Aorta (tissue), 5 donors: ENCODE results near the gene TRIM2. TPM values are rescaled to one million over a fixed set of nuclear protein-coding genes. Genes with fewer than 3 reads are reported as not detected.

Source experiments
- ATAC-seq: fragments of 200-7000 bp; cut with Tn5 transposase; one replicate; pipeline ENCODE4 v1.9.1; 2022; ENCODE audit warnings: moderate library complexity; ENCODE audit not compliant: low FRiP score
- DNase-seq, 2 donors: peaks; one replicate each; pipeline ENCODE4 v3.0.0-alpha.2; 2020
- H3K27ac ChIP-seq, 2 donors: one replicate each; pipeline ENCODE4 v1.5.1; 2013; ENCODE audit warnings: low read length in 2 of 2, mild to moderate bottlenecking in 2 of 2, moderate library complexity in 2 of 2, control low read depth in 1 of 2, inconsistent platforms in 1 of 2, low read depth in 1 of 2
- H3K27me3 ChIP-seq, 2 donors: one replicate each; pipeline ENCODE4 v1.6.1; 2013; ENCODE audit warnings: control low read depth in 1 of 2, low read length in 1 of 2, mild to moderate bottlenecking in 1 of 2, moderate library complexity in 1 of 2; ENCODE audit not compliant: insufficient read depth in 2 of 2, control insufficient read depth in 1 of 2
- H3K36me3 ChIP-seq, 2 donors: one replicate each; pipeline ENCODE4 v1.6.1; 2013; ENCODE audit warnings: control low read depth in 1 of 2, low read length in 1 of 2, mild to moderate bottlenecking in 1 of 2; ENCODE audit not compliant: insufficient read depth in 2 of 2, control insufficient read depth in 1 of 2
- H3K4me1 ChIP-seq, 2 donors: one replicate each; pipeline ENCODE4 v1.6.1; 2013; ENCODE audit warnings: low read length in 2 of 2, control low read depth in 1 of 2, mild to moderate bottlenecking in 1 of 2, moderate library complexity in 1 of 2; ENCODE audit not compliant: insufficient read depth in 2 of 2, control insufficient read depth in 1 of 2
- H3K4me3 ChIP-seq, 2 donors: one replicate each; pipeline ENCODE4 v1.5.1; 2013; ENCODE audit warnings: low read length in 2 of 2, control low read depth in 1 of 2, mild to moderate bottlenecking in 1 of 2
- H3K9me3 ChIP-seq: one replicate; pipeline ENCODE4 v1.6.1; 2013; ENCODE audit warnings: mild to moderate bottlenecking, low read length; ENCODE audit not compliant: control insufficient read depth
- WGBS, 2 donors: extraction: QIAGEN DNeasy Blood & Tissue Kit; methylation state at CpG; one replicate each; pipeline ENCODE4 v1.1.7; 2013; 5-methylcytosine and 5-hydroxymethylcytosine counted together
- intact Hi-C, 2 donors: fragments of 100-400 bp; cut with DNase I; formaldehyde crosslinking; loops; one replicate each; pipeline versions ENCODE4 v1.14.2 to v1.15.0; 2022
- polyA plus RNA-seq, 2 donors: library from polyadenylated mRNA; stranded (reverse); fragments of 200-250 nt; gene quantifications; one replicate each; pipeline ENCODE4 v1.2.3, GENCODE V29; 2013
- total RNA-seq, 2 donors: library from RNA; stranded (reverse); fragmentation: NEBNext Ultra II Directional; extraction: Animal tissue kit (Norgen Biotek cat#: 25700); gene quantifications; one replicate each; pipeline ENCODE4 v1.2.1, GENCODE V29; 2021
- donor health status: healthy with polysubstance abuse.
- donor health status: Bipolar disorder and iron deficiency.
- donor health status: DM: no; HTN: no; CAD: no.
- donor health status: DM: no; HTN: no; CAD: no.
- donor health status: DM: yes; HTN: yes; CAD: no.

TRIM2 gene
- total and polyA plus RNA-seq, 4 donors = 7.5 to 53.4 (median 18.9) TPM

DNA sequence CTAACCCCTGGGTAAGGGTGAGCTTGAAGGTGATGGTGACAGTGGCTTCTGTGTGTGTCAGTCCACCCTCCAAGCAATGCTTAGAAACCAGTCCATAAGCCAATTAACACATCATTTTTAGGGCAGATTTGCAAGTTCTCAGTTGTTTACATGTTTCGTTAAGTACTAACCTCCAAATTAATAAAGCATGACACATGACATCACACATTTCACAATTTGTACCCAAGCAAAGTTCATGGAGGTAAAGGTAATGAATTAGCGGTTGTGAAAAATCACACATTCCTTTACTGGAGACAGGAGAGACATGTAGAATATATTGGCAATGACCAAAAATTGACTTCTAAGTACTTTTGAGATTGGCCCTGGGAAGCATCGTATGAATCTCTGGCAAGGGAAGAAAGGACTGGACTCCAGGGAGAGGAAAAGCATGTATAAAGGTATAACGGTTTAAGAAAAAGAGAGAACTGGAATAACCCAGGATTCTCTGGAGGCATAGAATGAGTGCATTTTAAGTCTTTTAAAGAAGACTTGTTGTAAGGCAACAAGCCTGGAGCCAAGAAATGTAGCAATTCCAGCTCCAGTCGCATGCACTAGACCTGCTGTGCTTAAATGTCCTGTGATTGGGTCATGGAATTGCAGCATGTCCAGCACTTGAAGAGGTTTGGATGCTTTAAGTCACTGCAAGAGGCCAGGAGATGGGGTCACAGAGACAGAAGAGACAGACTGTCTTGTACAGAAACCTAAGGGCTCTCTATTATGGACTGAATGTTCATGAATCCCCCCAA, 34.1 kb downstream of the TRIM2 start:
- Histone ChIP-seq H3K27ac (no peak overlapping the region), H3K9me3 (no peaks in the 10 kb centered on the region), H3K27me3 (no peaks in the 10 kb centered on the region), H3K36me3 (no peaks in the 10 kb centered on the region), H3K4me3 (no peak overlapping the region), H3K4me1 (peaks cover 0 to 7% of the 10 kb centered on the region in 2 donors)
- WGBS, 2 donors = 96% methylated on average over 5 of the region's 5 CpGs
- no peak for ATAC-seq
- DNase-seq = no peak
- intact Hi-C loops = no loop called here

DNA sequence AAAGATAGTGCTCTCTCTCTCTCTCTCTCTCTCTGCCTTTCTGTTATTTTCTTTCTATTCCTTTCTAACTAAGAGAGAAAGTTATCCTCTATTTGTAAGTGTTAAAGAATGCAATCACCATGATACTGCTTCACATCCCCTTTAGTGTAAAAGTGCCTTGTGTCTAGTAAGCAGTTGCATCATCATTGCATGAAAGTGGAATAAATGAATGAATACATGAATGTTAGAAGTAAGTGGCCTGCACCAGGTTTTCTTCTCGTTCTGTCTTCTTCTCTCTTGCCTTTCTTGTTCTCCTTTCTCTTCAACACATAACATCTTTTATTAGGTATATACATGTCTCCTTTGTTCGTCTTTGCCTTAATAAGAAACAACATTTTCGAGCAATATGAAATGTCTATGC, 35.2 kb downstream of the TRIM2 start:
- H3K27me3 ChIP-seq = no peaks in the 10 kb centered on the region
- DNase-seq (no peak), ATAC-seq (no peak)
- peaks cover 0 to 5% of the 10 kb centered on the region in 2 donors for H3K4me1 ChIP-seq
- H3K9me3 ChIP-seq = no peaks in the 10 kb centered on the region
- intact Hi-C loops = no loop called here
- WGBS, 2 donors = 97 to 99% methylated on average over 3 of the region's 3 CpGs
- H3K27ac ChIP-seq = no peak overlapping the region
- no peak overlapping the region for H3K4me3 ChIP-seq
- H3K36me3 ChIP-seq = no peaks in the 10 kb centered on the region

DNA sequence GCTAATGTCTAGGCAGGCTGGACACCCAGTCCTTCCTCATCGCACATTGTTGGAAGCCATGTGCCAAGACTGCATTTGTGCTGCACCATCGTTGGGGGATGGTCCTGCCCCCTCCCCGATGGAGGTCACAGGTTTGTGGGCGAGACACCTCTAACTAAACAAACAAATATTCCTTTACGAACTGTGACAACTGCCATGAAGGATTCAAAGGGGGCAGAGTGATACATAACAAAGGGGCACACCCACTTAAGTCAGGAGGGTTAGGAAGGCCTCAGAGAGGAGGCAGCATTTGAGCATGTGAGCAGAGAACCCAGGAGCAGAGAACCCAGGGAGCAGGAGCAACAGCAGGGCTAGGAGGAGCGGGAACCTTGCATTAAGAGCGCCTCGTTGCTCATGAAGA, 37.1 kb downstream of the TRIM2 start:
- no peaks in the 10 kb centered on the region for H3K27me3 ChIP-seq
- no peaks in the 10 kb centered on the region for H3K4me1 ChIP-seq
- ATAC-seq = no peak
- H3K9me3 ChIP-seq = no peaks in the 10 kb centered on the region
- no peak for DNase-seq
- 87 to 89% methylated on average over 8 of the region's 8 CpGs for WGBS, 2 donors
- no peaks in the 10 kb centered on the region for H3K36me3 ChIP-seq
- intact Hi-C loops = no loop called here
- no peak overlapping the region for H3K4me3 ChIP-seq
- H3K27ac ChIP-seq = no peak overlapping the region

DNA sequence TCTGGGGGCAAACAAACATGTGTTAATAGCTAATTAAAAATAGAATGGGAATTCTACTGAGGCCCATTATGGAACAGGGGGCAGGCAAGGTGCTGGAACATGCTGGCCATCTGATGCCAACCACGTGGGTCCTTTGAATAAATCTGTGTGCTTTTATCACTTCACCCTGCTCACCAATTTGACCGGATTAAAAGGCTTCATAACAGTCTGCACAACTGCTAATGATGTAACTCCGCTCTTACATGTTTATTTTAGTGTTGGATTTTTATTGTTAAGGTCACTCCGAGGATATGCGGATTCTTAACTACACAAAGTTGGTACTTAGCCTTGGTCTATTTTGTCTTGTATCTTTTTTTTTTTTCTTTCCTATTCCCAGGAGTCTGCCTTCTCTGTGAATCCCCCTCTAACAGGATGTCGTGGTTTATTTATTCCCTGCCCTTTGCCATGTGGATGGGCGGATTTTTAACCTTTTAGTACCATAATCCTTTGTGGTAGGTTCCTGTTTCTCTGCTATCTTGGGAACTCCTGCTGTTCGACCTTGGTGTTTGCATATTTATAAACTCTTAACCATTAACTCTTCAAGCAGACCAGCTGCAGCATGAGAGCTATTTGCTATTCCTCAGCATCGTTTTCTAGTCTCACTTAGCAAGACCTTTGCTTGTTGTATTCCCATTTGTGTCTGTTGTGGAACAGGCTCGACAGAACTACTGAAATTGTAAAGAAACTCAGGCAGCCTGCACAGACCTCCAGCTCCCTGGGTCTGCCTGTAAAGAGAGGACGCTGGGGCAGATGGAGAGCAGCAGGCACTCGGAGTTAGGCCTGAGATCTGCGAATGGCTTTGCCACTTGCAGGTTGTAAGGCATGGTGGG, 38.0 kb downstream of the TRIM2 start:
- WGBS, 2 donors = 68 to 69% methylated on average over 13 of the region's 13 CpGs
- Histone ChIP-seq H3K4me1 (no peaks in the 10 kb centered on the region), H3K4me3 (no peak overlapping the region), H3K27me3 (no peaks in the 10 kb centered on the region), H3K9me3 (no peaks in the 10 kb centered on the region), H3K36me3 (no peaks in the 10 kb centered on the region), H3K27ac (no peak overlapping the region)
- intact Hi-C loops = no loop called here
- ATAC-seq (no peak), DNase-seq (no peak)

DNA sequence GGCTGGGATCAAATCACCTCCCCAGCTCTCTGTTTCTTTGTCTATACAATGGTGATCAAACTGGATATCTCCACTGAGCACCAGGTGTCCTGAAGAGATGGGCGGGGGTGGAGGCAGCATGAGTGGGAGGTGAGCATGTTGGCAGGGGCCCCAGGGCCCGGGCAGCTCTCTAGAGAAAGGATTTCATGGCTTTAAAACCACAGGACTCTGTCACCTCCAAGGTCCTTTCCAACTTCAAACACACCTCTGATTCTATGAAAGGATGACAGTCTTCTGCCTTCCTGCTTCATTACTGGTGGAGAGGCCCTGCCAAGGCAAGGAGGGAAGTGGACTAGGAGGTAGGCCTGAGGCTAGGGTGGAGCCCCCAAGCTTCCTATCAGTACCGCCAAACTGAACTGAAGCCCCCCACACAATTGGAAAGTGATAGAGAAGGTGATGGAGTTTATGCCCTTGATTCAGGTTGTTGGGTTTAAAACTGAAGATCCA, 38.6 kb downstream of the TRIM2 start:
- Histone ChIP-seq H3K27me3 (no peaks in the 10 kb centered on the region), H3K36me3 (no peaks in the 10 kb centered on the region), H3K4me1 (no peaks in the 10 kb centered on the region), H3K4me3 (no peak overlapping the region), H3K27ac (no peak overlapping the region), H3K9me3 (no peaks in the 10 kb centered on the region)
- WGBS, 2 donors = 85 to 86% methylated on average over 3 of the region's 3 CpGs
- intact Hi-C loops = no loop called here
- DNase-seq (no peak), ATAC-seq (no peak)

DNA sequence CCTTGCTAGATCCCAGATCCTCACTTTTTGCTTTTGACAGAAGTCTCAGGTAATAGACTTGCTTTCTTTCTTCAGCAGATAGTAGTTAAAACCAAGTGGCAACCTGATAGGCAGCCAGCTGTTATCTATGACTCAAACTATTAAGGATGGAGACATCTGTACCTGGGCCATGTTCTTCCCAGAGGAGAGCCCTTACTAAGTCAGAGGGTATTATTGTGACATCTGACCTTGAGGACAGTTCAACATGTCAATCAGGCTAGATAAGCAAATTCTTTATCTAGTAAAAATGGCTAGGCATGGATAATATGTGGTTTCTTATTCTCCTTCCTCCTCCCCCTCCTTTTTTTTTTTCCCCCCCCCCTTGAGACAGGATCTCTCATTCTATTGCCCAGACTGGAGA, 39.2 kb downstream of the TRIM2 start:
- Histone ChIP-seq H3K27me3 (no peaks in the 10 kb centered on the region), H3K4me3 (no peak overlapping the region), H3K9me3 (no peaks in the 10 kb centered on the region), H3K4me1 (peaks cover 0 to under 1% of the 10 kb centered on the region in 2 donors), H3K27ac (no peak overlapping the region), H3K36me3 (no peaks in the 10 kb centered on the region)
- intact Hi-C loops = no loop called here
- ATAC-seq (no peak), DNase-seq (no peak)

DNA sequence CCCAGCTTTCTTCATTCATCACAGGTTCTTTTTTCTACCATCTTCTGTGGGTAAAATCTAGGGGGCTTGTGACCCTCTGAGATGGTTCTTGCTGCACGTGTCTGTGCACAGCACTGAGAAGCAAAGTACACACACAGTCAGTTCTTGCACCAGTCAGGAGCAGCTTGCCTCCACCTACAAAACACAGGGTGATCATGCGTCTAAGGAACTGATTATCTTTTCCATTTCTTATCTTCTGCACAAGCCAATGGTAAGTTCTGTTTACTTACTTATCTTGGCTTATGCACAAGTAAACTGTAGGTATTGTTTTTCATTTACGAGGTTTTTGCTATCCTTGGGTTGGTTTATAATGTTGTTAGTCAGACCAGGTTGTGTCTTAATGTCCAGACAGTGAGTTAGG, 40.7 kb downstream of the TRIM2 start:
- Histone ChIP-seq H3K9me3 (no peaks in the 10 kb centered on the region), H3K4me3 (no peak overlapping the region), H3K4me1 (peaks cover 0 to 3% of the 10 kb centered on the region in 2 donors), H3K27me3 (no peaks in the 10 kb centered on the region), H3K27ac (no peak overlapping the region), H3K36me3 (no peaks in the 10 kb centered on the region)
- DNase-seq = no peak
- intact Hi-C loops = no loop called here
- no peak for ATAC-seq
- 90 to 93% methylated on average over 3 of the region's 3 CpGs for WGBS, 2 donors

DNA sequence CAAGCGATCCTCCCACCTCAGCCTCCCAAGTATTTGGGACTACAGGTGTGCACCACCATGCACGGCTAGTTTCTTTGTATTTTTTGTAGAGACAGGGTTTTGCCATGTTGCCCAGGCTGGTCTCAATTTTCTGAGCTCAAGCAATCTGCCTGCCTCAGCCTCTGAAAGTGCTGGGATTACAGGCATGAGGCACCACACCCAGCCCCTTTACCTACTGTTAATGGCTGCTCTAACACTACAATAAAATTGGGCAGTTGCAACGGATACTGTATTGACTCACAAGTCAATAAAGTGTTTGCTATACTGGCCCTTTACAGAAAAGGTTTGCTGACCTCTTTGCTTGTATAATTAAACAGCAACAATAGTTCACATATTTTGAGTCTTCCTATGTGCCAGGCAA, 41.5 kb downstream of the TRIM2 start:
- ATAC-seq (no peak), DNase-seq (no peak)
- WGBS, 2 donors = 96 to 99% methylated on average over 3 of the region's 3 CpGs
- intact Hi-C loops = no loop called here
- no peak overlapping the region for H3K27ac ChIP-seq
- no peaks in the 10 kb centered on the region for H3K9me3 ChIP-seq
- peaks cover 0 to 3% of the 10 kb centered on the region in 2 donors for H3K4me1 ChIP-seq
- H3K36me3 ChIP-seq = no peaks in the 10 kb centered on the region
- H3K27me3 ChIP-seq = no peaks in the 10 kb centered on the region
- no peak overlapping the region for H3K4me3 ChIP-seq
